GM08714 (cell line): ENCODE data around the gene MUC5AC.

Experiments used
- H3K4me3 ChIP-seq: fragments of 200-500 bp; sonication (Bioruptor generic); 2 replicates; pipeline ENCODE4 v1.5.1; 2014; ENCODE audit warnings: mild to moderate bottlenecking, low read length, inconsistent platforms
- ZNF274 ChIP-seq: IDR thresholded peaks from 2 replicates; pipeline ENCODE4 v1.6.1; 2012; ENCODE audit warnings: mild to moderate bottlenecking, low read depth, low read length

The MUC5AC gene

GRCh38 chr11:1195682-1196515, 38.1 kb downstream of the MUC5AC start:
- no peak for TF ChIP-seq ZNF274

GRCh38 chr11:1196516-1197391, 39.0 kb downstream of the MUC5AC start:
- TF ChIP-seq ZNF274: no peak
- H3K4me3 ChIP-seq: no peak overlapping the region

More at GRCh38 chr11:1195682-1196515, 38.1 kb downstream of the MUC5AC start:
- H3K4me3 ChIP-seq: no peak overlapping the region

- no peak for TF ChIP-seq ZNF274
- no peak overlapping the region for H3K4me3 ChIP-seq
Measured at GRCh38 chr11:1197431-1197885, 39.7 kb downstream of the MUC5AC start.

GRCh38 chr11:1197886-1198560, 40.3 kb downstream of the MUC5AC start:
- TF ChIP-seq ZNF274: no peak
- no peak overlapping the region for H3K4me3 ChIP-seq

- no peak overlapping the region for H3K4me3 ChIP-seq
- TF ChIP-seq ZNF274: no peak
Measured at GRCh38 chr11:1198561-1199240, 40.9 kb downstream of the MUC5AC start.

- no peak for TF ChIP-seq ZNF274
- H3K4me3 ChIP-seq: no peak overlapping the region
Measured at GRCh38 chr11:1199241-1199750, 41.5 kb downstream of the MUC5AC start.

GRCh38 chr11:1199751-1200610, 42.2 kb downstream of the MUC5AC start:
- no peak for TF ChIP-seq ZNF274

GRCh38 chr11:1200611-1201191, 42.9 kb downstream of the MUC5AC start:
- no peak overlapping the region for H3K4me3 ChIP-seq
- TF ChIP-seq ZNF274: no peak

More at GRCh38 chr11:1199751-1200610, 42.2 kb downstream of the MUC5AC start:
- H3K4me3 ChIP-seq: no peak overlapping the region

- H3K4me3 ChIP-seq: no peak overlapping the region
- TF ChIP-seq ZNF274: no peak
Measured at GRCh38 chr11:1201395-1202153, 43.8 kb downstream of the MUC5AC start.

- no peak overlapping the region for H3K4me3 ChIP-seq
- TF ChIP-seq ZNF274: no peak
Measured at GRCh38 chr11:1202154-1202775, 44.5 kb downstream of the MUC5AC start.
